Skin of body (tissue), 2 donors: ENCODE results near the gene ATOX1. TPM values are rescaled to one million over a fixed set of nuclear protein-coding genes. Genes with fewer than 3 reads are reported as not detected.
"Not testable (repeated sequence)": the region's sequence is repeated elsewhere in the genome, so short reads cannot be mapped to it uniquely, and the experiment has no call there.

Experiments used
- DNase-seq: peaks from one replicate; lab custom pipeline; 2025; lab: John Stamatoyannopoulos, UW
- total RNA-seq: library from RNA; depleted of rRNA; stranded (reverse); fragments of >200 nt; gene quantifications from one replicate; pipeline ENCODE4 v1.2.3, GENCODE V29; 2014

ATOX1 gene, protein sequence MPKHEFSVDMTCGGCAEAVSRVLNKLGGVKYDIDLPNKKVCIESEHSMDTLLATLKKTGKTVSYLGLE
- 52.1 TPM for total RNA-seq

DNA sequence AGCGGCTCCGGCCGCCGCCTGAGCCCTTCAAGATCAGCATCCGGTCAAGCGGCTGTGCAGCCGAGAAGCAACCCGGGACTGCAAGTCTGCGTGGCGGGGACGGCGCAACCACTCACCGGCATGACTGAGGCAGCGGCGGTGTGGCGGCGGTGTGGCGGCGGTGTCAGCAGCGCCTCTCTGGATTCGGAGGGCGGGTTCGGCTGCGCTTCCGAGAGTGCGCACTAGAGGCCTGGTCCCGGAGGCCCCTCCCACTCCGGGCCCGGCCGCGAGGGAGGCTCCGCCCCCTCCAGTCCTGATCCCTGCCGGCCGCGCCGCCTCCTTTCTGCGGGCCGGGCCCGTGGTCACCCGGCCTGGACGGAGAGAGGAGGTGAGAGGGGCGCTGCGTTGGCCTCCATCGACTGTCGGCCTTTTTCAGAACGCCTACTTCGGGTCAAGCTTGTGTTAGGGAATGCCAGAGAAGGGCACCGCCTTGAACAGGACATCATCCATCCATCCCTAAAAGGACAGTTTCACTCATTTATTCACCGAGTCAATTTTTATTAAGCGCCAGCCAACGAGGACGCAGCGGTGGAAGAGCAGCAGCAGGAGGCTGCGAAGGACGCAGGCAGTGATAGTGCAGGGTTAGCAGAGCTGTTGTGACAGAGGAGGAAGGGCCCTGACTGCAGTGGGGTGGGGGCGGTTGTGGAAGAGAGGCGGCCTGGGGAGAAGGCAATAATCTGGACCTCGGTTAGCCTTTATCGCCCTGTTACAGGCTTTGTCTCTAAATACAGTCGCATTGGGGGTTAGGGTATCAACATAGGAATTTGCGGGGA is at the start of gene ATOX1:
TSS of gene ATOX1 (minus strand) at position 202 of the 812 bp plus-strand sequence. CDS start at position 122, 80 bp downstream.
- DNase-seq = peak; percentile 47

DNA sequence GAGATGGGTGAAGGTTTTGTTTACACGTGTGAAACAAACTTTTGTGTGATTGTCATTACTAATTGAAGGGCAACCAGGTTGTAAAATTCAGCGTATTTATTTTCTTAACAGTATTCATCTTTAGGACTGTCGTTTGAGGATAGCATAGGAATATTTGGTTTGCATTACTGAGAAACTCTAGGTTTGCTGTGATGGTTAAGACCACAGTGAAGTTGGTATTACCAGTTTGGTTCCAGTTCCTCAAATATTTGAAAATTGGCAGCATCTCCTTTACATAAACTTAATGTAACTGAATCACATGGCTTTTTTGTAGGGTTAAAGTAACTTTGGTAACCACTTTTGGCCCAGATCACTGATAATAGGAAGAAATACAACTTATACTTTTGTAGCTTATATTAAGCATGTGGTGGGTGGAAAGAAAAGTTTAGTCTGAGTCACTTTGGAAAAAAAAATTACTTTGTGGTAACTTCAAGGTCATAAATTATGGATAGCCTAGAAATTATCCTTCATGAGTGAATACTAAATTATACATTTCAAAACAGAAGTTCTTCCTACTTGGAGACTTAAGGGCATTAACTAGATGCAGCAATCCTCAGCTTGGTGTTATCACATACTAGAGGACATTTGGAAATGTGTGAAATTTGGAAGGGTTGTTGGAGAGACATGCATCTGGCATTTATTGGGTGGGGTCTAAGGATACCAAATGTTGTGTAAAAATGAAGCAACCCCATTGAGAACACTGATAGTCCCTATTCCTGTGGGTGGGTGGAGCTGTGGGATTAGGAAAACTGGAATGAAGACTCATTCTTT is 47.2 kb upstream of the ATOX1 start:
- no peak for DNase-seq

DNA sequence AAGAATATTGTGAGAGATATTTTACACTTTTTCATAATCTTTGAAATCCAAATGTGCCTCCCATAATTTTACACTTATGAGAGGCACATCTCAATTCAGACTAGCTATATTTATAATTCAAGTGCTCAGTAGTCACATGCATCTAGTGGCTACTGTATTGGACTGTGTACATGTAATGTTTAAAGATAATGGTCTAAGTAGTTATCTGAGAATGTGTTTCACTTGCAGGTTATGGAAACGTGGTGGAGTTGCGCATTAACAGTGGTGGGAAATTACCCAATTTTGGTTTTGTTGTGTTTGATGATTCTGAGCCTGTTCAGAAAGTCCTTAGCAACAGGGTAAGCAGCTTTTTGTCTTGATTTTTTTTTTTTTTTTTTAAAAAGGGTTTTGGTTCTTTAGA is 42.1 kb upstream of the ATOX1 start:
- no peak for DNase-seq

DNA sequence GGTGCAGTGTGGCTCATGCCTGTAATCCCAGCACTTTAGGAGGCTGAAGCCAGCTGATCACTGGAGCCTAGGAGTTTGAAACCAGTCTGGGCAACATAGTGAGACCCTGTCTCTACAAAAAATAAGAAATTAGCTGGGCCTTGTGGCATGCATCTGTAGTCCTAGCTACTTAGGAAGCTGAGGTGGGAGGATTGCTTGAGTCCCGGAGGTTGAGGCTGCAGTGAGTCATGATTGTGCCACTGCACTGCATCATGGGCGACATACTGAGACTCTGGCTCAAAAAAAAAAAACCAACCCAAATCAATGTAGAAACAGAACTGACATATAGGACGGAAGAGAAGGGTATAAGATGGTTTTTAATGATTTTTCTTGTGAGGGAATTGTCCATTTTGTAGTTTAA is 41.0 kb upstream of the ATOX1 start:
- no peak for DNase-seq

DNA sequence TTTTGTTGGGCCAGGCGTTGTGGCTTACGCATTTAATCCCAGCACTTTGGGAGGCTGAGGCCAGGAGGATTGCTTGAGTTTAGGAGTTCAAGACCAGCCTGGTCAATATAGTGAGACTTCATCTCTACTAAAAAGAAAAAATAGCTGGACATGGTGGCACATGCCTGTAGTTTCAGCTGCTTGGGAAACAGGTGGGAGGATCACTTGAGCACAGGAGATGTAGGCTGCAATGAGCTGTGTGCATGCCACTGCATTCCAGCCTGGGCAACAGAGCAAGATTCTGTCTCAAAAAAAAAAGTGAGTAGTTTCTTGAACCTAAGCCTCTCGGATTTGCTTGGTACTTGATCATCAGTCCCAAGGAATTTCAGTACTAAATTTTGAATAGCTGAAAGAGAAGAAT is 40.2 kb upstream of the ATOX1 start:
- no peak for DNase-seq

DNA sequence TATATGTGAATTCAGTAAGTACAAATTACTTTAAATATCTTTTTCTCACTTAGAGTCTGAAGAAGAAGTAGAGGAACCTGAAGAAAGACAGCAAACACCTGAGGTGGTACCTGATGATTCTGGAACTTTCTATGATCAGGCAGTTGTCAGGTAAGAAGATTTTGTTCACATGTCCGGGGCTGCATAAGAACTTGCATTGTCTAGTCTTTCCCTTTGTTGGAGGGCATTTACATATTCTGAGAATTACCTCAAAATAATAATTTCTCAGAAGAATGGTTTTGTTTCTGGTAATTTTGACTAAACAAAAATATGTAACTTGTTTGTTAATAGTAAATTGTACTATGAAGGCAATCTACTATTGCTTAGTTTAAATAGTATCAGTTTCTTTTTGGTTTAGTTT is 37.0 kb upstream of the ATOX1 start:
- no peak for DNase-seq

DNA sequence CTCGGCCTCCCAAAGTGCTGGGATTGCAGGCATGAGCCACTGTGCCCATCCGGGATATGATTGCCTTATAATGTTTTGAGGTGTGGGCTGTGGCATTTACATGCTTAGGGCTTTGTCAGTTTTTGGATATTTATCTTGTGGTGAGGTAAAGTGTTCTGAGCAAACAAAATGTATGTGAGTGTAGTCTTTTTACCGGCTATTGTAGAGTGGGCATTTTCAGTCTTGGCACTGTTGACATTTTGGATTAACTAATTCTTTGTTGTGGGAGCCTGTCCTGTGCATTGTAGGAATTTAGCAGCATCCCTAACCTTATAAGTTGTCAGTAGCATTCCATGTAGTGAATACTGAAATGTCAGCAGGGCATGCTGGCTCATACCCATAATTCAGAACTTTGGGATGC is 34.9 kb upstream of the ATOX1 start:
- no peak for DNase-seq

DNA sequence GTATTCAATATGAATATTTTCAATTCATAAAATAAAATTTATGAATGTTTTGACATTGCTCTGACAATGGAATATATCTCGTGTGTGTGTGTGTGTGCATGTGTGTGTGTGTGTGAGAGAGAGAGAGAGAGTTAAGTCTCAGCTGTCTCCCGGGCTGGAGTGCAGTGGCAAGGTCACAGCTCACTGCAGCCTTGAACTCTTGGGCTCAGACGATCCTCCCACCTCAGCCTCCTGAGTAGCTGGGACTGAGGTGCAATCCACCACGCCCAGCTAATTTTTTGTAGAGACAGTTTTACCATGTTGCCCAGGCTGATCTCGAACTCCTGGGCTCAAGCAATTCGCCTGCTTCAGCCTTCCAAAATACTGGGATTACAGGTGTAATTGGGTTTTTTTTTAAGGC is 29.4 kb upstream of the ATOX1 start:
- no peak for DNase-seq

DNA sequence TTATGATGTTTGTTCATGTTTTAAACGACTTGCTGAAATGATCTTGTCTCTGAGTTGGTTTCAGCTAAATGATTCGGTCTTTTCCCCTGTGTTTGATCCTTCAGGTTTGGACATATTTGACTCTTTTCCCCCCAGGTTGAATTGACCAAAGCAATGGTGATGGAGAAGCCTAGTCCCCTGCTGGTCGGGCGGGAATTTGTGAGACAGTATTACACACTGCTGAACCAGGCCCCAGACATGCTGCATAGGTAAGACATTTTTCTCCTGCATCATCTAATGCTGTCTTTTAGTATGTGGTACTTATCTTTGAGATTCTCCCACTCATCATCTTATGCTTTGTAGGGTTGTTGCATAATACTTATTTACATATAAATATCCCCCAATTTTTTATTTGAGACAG is 28.0 kb upstream of the ATOX1 start:
- DNase-seq = no peak

DNA sequence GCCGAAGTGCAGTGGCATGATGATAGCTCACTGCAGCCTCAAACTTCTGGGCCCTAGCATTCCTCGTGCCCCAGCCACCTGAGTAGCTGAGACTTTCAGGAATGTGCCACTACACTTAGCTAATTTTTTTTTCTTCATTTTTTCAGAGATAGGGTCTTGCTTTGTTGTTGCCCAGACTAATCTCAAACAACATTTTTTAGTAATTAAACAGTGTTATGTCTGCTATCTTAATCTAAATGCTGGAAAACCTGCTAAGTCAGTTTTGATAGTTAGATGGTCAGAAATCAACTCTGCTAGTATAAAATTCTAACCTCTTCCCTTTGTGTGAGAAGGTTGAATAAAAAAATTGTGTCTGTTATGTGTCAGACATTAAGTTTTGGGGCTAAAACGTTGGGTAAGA is 25.7 kb upstream of the ATOX1 start:
- no peak for DNase-seq

DNA sequence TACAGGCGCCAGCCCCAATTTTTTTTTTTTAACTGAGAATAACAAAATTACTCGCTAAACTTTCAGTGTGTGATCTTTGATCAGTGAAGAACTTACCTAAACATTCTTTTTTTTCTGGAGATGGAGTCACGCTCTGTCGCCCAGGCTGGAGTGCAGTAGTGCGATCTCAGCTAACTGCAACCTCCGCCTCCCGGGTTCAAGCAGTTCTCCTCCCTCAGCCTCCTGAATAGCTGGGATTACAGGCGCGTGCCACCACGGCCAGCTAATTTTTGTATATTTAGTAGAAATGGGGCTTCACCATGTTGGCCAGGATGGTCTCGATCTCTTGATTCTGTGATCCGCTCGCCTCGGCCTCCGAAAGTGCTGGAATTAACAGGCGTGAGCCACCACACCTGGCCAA is 25.2 kb upstream of the ATOX1 start:
- DNase-seq = not testable (repeated sequence)

DNA sequence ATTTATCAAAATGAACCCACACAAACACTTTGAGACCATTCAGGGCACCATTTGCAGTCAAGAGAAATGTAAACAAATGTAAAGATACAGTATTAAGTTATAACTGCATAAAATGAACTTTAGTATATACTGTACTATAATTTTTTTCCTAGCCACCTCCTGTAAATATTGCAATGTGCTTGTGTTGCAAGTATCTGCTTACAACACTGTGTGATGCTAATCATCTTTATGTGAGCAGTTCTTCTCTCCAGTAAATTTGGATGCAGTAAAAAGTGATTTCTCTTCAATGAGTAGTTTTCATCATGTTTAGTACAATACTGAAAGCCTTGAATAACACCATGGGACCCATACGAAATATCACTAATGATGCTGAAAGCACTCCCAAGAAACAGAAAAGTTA is 22.8 kb upstream of the ATOX1 start:
- DNase-seq = no peak

DNA sequence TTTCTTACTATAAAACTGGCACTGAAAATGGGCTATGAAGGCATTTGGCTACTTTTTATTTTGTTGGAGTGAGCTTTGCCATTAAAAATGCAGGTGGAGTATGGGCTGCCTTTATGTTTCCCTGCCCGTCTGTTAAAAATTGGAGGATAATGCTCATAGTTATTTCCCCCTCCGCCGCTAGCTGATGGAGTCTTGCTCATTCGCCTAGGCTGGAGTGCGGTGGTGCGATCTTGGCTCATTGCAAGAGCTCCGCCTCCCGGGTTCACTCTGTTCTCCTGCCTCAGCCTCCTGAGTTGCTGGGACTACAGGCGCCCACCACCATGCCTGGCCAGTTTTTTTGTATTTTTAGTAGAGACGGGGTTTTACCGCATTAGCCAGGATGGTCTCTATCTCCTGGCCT is 21.9 kb upstream of the ATOX1 start:
- DNase-seq = no peak

DNA sequence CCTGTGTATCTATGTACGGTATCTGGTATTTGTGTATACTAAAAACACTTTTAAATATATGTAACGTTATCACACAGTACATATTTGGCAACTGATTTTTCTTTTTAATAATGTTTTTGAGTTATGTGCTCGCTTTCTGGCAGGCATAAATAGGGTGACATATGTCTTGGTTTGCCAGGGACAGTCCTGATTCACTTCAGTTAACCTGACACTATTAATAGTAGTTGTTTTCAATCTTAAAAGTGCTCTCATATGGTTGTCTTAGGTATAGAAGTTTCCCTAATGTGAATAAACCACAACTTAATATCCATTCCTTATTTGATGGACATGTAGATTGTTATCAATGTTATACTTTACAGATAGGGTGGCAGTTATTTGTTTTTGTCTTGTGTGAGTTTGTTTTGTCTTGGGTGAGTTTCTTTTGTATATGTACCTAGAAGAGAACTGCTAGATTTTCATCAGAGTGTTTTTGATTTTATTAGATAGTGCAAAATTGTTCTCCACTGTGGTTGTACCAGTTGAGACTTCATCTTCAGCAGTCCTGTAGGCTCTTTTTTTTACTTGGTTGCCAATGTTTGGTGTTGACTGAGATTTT is 21.2 kb upstream of the ATOX1 start:
- DNase-seq = no peak

DNA sequence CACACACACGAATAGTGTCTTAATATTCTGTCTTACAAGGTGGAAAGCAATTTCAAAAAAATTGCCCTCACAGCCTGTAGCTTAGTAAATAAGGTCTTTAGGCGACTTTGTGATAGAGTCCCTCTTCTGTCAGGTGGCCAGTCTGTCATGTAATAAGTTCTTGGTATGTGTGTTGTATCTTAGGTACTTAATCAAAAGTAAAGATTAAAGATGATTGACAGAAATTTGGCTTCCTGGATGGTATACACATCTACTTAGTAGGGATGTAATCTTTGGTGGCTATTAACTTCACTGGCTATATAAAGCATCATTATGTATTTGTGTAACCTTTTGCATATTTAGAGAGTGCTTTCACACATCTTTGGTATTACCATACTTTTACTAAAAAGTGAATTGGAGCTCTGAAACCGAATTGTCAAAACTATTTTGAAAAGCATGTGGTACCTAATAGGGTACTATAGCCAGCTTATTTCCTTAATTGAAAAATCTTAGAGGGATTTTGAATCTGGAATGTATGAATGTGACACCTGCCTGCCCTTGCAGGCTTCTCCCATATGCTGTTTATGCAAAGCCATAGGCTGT is 16.7 kb upstream of the ATOX1 start:
- no peak for DNase-seq

DNA sequence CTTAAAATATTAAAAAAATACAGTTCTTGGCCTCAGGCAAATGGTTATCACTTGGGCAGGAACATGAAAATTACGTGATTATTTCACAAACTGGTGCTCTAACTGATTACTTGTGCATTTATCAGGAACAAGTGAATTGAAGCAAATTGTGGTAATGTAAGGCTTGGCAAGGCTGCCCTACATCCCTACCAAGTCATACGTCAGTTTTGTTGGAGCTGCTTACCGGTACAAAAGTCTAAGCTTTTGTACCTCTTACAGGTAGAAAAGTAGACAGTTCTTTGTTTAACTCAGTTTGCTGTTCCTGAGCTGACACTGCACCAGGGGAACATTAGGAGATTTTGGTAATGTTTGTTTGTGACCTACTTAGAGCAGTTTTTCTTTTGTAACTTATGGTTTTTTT is 15.5 kb upstream of the ATOX1 start:
- no peak for DNase-seq

DNA sequence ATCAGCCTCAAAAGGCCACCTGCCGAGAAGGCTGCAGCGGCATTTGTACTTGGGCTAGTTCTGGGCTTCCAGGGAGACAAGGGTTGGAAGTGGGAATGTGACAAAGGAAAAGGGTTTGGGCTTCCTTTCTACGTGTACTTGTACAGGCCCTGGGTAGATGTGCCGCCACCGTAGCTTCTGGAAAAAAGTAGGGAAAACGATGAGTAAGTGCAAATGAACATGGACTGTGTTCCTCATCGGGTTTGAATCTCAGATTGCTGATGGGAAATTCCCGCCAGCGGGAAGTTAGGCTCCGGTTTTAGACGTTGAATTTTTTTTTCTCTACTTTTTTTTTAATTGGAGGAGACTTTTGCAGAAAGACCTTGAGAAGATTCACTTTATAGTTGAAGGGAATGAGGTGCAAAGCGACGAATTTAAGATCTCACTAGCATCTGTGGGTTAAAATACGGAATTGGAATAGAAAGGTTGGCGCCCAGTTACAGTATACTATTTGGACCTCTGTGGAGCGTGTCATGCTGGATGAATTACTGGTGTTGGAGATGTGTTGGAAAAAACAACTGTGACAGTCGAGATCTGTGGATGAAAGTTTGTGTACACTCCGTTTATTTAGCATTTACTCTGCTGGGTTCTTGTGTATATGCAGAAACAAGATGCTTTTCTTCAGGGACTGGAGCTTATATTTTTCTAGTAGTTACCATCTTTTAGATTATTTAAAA is 14.6 kb upstream of the ATOX1 start:
- peak; percentile 30 for DNase-seq

DNA sequence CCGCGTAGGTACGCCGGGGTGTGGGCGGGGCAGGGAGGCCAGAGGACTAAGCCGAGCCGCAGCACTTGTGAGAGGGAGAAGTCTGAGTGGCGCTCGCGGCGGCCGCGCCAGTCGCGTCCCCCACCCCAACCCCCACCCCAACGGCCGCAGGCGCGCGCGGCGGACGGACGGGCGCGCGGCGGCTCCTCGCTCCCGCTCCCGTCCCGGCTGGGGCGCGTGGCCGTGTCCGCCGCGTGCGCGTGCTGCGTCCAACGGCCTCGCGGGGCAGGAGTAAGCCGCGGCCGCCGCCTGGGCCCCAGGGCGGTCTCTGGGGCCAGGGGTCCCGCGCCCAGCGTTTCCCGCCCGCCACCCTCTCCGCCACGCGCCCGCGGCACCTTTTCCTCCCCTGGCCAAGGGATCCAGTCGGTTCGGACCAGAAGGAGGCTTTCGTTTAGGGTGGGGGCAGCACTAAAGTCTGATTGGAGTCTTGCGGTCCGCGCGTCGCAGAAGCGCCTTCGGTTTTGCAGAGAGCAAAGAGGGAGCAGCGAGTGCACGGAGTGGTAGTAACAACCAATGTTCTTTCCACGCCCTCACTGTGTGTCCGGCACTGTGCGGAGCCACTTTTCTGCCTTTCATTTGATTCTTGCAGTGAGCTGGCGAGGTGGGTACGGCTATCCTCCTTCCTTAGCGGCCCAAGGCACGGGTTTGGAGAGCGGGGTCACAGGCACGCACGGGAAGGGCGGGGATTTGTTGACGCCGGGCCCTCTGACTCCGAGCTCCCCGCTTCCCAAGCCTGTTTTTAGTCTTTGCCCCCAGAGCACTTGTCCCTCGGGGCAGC is 13.8 kb upstream of the ATOX1 start:
- DNase-seq = peak; percentile 30

DNA sequence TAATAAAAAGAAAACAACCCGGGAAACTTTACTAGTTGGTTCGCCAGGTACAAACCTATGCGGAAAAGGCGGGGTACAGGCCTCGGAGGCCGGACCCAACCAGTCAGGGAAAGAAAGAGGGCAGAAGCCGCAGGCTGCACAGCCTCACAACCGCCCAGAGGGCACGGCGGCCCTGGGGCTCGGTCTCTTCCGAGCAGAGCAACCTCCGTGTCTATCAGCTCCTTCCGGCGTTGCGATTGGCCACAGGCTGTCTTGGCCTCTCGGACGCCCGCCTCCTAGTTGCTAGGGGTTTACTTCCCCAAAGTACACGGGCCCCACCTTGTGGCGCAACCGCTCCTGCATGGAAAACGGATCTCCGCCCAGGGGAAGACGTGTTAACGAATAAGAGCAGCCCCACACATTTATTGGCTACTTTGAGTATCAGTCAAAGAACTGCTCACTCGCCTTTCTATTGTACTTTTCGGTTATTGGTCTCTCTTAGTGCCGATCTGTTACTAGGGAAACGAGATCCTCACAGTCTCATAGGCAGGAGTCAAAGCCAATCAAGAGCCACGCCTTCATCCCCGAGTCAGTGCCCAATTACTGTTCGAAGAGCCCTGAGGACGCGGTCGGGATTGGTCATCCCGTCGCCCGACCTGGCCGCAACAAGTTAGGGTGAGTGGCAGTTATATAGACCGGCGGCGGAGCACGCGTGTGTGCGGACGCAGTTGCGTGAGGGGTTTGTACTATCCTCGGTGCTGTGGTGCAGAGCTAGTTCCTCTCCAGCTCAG is 13.0 kb upstream of the ATOX1 start, which contains the start of gene G3BP1:
TSS of gene G3BP1 (plus strand) at position 696 of the 770 bp plus-strand sequence. CDS start 14,667 bp downstream, outside the sequence.
- peak; percentile 100 for DNase-seq
